HepG2 (cell line): ENCODE measurements around the gene RPS19BP1. TPM values are rescaled to one million over a fixed set of nuclear protein-coding genes. Genes with fewer than 3 reads are reported as not detected.

ENCODE experiments used
- ATAC-seq: fragments of 200-7000 bp; cut with Tn5 transposase; 3 replicates; pipeline ENCODE4 v1.9.1; 2020; ENCODE audit warnings: mild to moderate bottlenecking, moderate library complexity
- BruUV-seq: library from RNA; stranded (reverse); fragments of 400-500 nt; replicated peaks from 2 replicates; lab custom pipeline; 2021; lab: Mats Ljungman, UMichigan
- CTCF ChIA-PET: fragments of 300-600 bp; formaldehyde crosslinking; extraction: SDS; loops from one replicate; lab custom pipeline; 2021; ENCODE audit warnings: low total read pairs, inconsistent platforms, low intra/inter-chr PET ratio; lab: Yijun Ruan, JAX
- POLR2A ChIA-PET: fragments of 350-600 bp; sonication (Branson Sonifier 250); formaldehyde crosslinking; loops from one replicate; lab custom pipeline; 2020; ENCODE audit warnings: antibody characterized with exemption, inconsistent platforms; lab: Yijun Ruan, JAX
- DNase-seq: peaks from one replicate; pipeline ENCODE4 v3.0.0-alpha.2; 2015; ENCODE audit warnings: low spot score
- FAIRE-seq: peaks from 3 replicates; lab custom pipeline; 2011; peaks lifted over from hg19 to GRCh38; lab: Jason Lieb, UNC
- H2AFZ ChIP-seq: one replicate; pipeline ENCODE4 v1.6.1; 2011; ENCODE audit warnings: low read length, inconsistent platforms
- H3K27ac ChIP-seq: fragments of 300-600 bp; 3 replicates; pipeline ENCODE4 v1.8.0; 2011; ENCODE audit warnings: mixed run types, mild to moderate bottlenecking, mixed read lengths, low read length, inconsistent platforms; ENCODE audit not compliant: insufficient read depth; ENCODE audit errors: extremely low read length
- H3K27me3 ChIP-seq, 2 experiments: fragments of 200-600 bp in 1 of 2; 2 replicates in 1 of 2; 3 replicates in 1 of 2; pipeline versions ENCODE4 v1.6.0 to v1.8.0; 2011; ENCODE audit warnings: low read length in 2 of 2, mild to moderate bottlenecking in 2 of 2, moderate library complexity in 2 of 2, inconsistent platforms in 1 of 2; ENCODE audit not compliant: insufficient read depth in 2 of 2, control insufficient read depth in 1 of 2
- H3K36me3 ChIP-seq, 2 experiments: fragments of 200-600 bp in 1 of 2; replicated peaks in 1 of 2; 2 replicates in 1 of 2; 3 replicates in 1 of 2; pipeline versions ENCODE4 v1.5.1 to v1.8.0; 2011; ENCODE audit warnings: low read length in 2 of 2, inconsistent platforms in 1 of 2; ENCODE audit not compliant: insufficient read depth in 2 of 2, control insufficient read depth in 1 of 2
- H3K4me1 ChIP-seq: 2 replicates; pipeline ENCODE4 v1.5.1; 2012; ENCODE audit warnings: low read length, inconsistent platforms; ENCODE audit not compliant: insufficient read depth
- H3K4me2 ChIP-seq: 2 replicates; pipeline ENCODE4 v1.6.0; 2011; ENCODE audit warnings: low read depth, low read length, inconsistent platforms
- H3K4me3 ChIP-seq, 3 experiments: fragments of 200-600 bp in 1 of 3; sonication (generic), shearing (Covaris generic) in 1 of 3; replicated peaks in 1 of 3; 2 replicates each; pipeline ENCODE4 v1.5.1; 2011 to 2016; ENCODE audit warnings: low read length in 3 of 3, inconsistent platforms in 2 of 3, low read depth in 2 of 3, mild to moderate bottlenecking in 2 of 3, control low read depth in 1 of 3, mixed read lengths in 1 of 3; ENCODE audit not compliant: insufficient read depth in 1 of 3
- H3K79me2 ChIP-seq: one replicate; pipeline ENCODE4 v1.6.1; 2011; ENCODE audit warnings: low read length, inconsistent platforms; ENCODE audit not compliant: insufficient read depth
- H3K9ac ChIP-seq: 2 replicates; pipeline ENCODE4 v1.6.0; 2011; ENCODE audit warnings: mild to moderate bottlenecking, low read depth, low read length, inconsistent platforms; ENCODE audit not compliant: insufficient read depth
- H3K9me3 ChIP-seq: 2 replicates; pipeline ENCODE4 v1.5.1; 2012; ENCODE audit warnings: mild to moderate bottlenecking, low read length
- H4K20me1 ChIP-seq: 2 replicates; pipeline ENCODE4 v1.6.0; 2011; ENCODE audit warnings: inconsistent platforms, mild to moderate bottlenecking, low read length, moderate library complexity; ENCODE audit not compliant: insufficient read depth
- CC2D1A ChIP-seq: sonication (generic); formaldehyde crosslinking; IDR thresholded peaks from 2 replicates; pipeline ENCODE4 v1.8.1; 2023; ENCODE audit warnings: mild to moderate bottlenecking, missing genetic modification reagents
- DRAP1 ChIP-seq: IDR thresholded peaks from 2 replicates; pipeline ENCODE4 v1.6.1; 2016; ENCODE audit warnings: missing genetic modification reagents, missing compliant biosample characterization
- ETS1 ChIP-seq: sonication (generic); formaldehyde crosslinking; IDR thresholded peaks from 2 replicates; pipeline ENCODE4 v1.4.0; 2020; ENCODE audit warnings: missing genetic modification reagents
- FOSL2 ChIP-seq: sonication (generic); formaldehyde crosslinking; IDR thresholded peaks from 2 replicates; pipeline ENCODE4 v1.4.0; 2020; ENCODE audit warnings: missing genetic modification reagents
- FOXA1 ChIP-seq, 2 experiments: fragments of 450-650 bp in 1 of 2; sonication (generic) in 1 of 2; formaldehyde crosslinking in 1 of 2; IDR thresholded peaks; 2 replicates each; pipeline versions ENCODE4 v1.4.0 to v1.6.1; 2016 to 2020; ENCODE audit warnings: missing genetic modification reagents in 1 of 2
- MAFK ChIP-seq, 2 experiments: IDR thresholded peaks in 1 of 2; conservative IDR thresholded peaks in 1 of 2; 2 replicates each; pipeline ENCODE4 v1.6.1; 2011; ENCODE audit warnings: improper control_type of control experiment in 2 of 2, low read length in 2 of 2
- PHF5A ChIP-seq: IDR thresholded peaks from one replicate; pipeline ENCODE4 v1.6.1; 2018; ENCODE audit warnings: low read depth, missing genetic modification reagents; ENCODE audit not compliant: unreplicated experiment
- REXO4 ChIP-seq: sonication (generic); formaldehyde crosslinking; IDR thresholded peaks from 2 replicates; pipeline ENCODE4 v1.8.0; 2022; ENCODE audit warnings: missing genetic modification reagents, mild to moderate bottlenecking, borderline replicate concordance
- TRIM24 ChIP-seq: sonication (generic); formaldehyde crosslinking; IDR thresholded peaks from 2 replicates; pipeline ENCODE4 v1.8.0; 2022; ENCODE audit warnings: mild to moderate bottlenecking, missing genetic modification reagents
- ZBTB44 ChIP-seq: sonication (generic); formaldehyde crosslinking; IDR thresholded peaks from 2 replicates; pipeline ENCODE4 v1.4.0; 2020; ENCODE audit warnings: missing genetic modification reagents
- ZNF263 ChIP-seq: sonication (generic); formaldehyde crosslinking; IDR thresholded peaks from 2 replicates; pipeline ENCODE4 v1.4.0; 2020; ENCODE audit warnings: missing genetic modification reagents
- WGBS: methylation state at CpG from one replicate; pipeline ENCODE4 v1.1.6; 2017; ENCODE audit warnings: low lambda C conversion rate; 5-methylcytosine and 5-hydroxymethylcytosine counted together
- in situ Hi-C: cut with HindIII; loops from 2 replicates; pipeline ENCODE4 v1.10.0; 2017; ENCODE audit warnings: low pct_unique_long_range_greater_than_20kb; ENCODE audit not compliant: extremely low pct_ligation_motif_present
- intact Hi-C: fragments of 100-400 bp; cut with micrococcal nuclease; formaldehyde crosslinking; loops from one replicate; pipeline ENCODE4 v1.10.0; 2022; ENCODE audit not compliant: unreplicated experiment
- polyA plus RNA-seq, 8 experiments: library from polyadenylated mRNA; depleted of rRNA in 3 of 8; stranded (reverse) in 7 of 8; unstranded in 1 of 8; fragments of >200 nt; fragmentation: Illumina TruSeq in 4 of 8; extraction: Trizol in 4 of 8; gene quantifications; 2 replicates each; pipeline versions ENCODE4 v1.2.1 to v1.2.3, GENCODE V29; 2011 to 2016; ENCODE audit warnings: low read depth in 4 of 8, missing spikeins in 1 of 8, mixed read lengths in 1 of 8; ENCODE audit not compliant: insufficient read depth in 1 of 8
- total RNA-seq, 5 experiments: library from RNA; depleted of rRNA; stranded (reverse); fragments of >200 nt; fragmentation: Illumina TruSeq; extraction: Trizol; gene quantifications; 2 replicates each; pipeline ENCODE4 v1.2.3, GENCODE V29; 2016; ENCODE audit warnings: low read depth in 1 of 5

RPS19BP1 gene
- total and polyA plus RNA-seq, 2 of the 13 experiments (the other 11 are each of a cell fraction or from before 2014, with no cell fraction given), result 44.3 to 81.3 TPM

GRCh38 chr22:39574779-39575551 lies 42.4 kb upstream of the RPS19BP1 start:
- ChIA-PET CTCF (no interaction called here), POLR2A (no interaction called here)
- intact Hi-C loops, result no loop called here

GRCh38 chr22:39571538-39571937 lies 39.0 kb upstream of the RPS19BP1 start:
- 0% methylated on average over 1 of the region's 1 CpG for WGBS

More at GRCh38 chr22:39574779-39575551, 42.4 kb upstream of the RPS19BP1 start:
- Histone ChIP-seq H3K4me2 (no peak overlapping the region), H3K9ac (no peak overlapping the region), H3K9me3 (no peaks in the 10 kb centered on the region), H3K36me3 (no peaks in the 10 kb centered on the region), H3K27me3 (peaks cover 9 to 52% of the 10 kb centered on the region in 2 experiments; a peak in 4 of 5 replicates), H4K20me1 (no peaks in the 10 kb centered on the region), H2AFZ (no peak overlapping the region), H3K27ac (no peak overlapping the region), H3K4me1 (no peaks in the 10 kb centered on the region), H3K79me2 (no peaks in the 10 kb centered on the region), H3K4me3 (no peak overlapping the region)
- no peak for TF ChIP-seq DRAP1
- TF ChIP-seq FOSL2, result peak; percentile 73; the same call in 1 of the 2 replicates
- TF ChIP-seq ZNF263 (CRISPR knock-in tag), result peak; percentile 87
- TF ChIP-seq MAFK (conservative IDR thresholded peaks at IDR 0.05 in 1 of 2, IDR thresholded peaks at IDR 0.05 in 1 of 2; ENCODE audit: low read length in 2 of 2), result peak; percentile 51 to 67
- WGBS, result 6% methylated on average over 7 of the region's 14 CpGs
- BruUV-seq, result no TSS peak
- in situ Hi-C loops, result no loop called here
- ATAC-seq, result peak; percentile 37
- peak; percentile 28 for DNase-seq
- FAIRE-seq, result no peak

More at GRCh38 chr22:39571538-39571937, 39.0 kb upstream of the RPS19BP1 start:
- CTCF ChIA-PET, result no interaction called here
- Histone ChIP-seq H3K9me3 (no peaks in the 10 kb centered on the region), H4K20me1 (no peaks in the 10 kb centered on the region), H3K9ac (no peak overlapping the region), H3K4me1 (no peaks in the 10 kb centered on the region), H3K27me3 (peaks cover 4 to 31% of the 10 kb centered on the region in 2 experiments; a peak in 4 of 5 replicates), H2AFZ (no peak overlapping the region), H3K27ac (no peak overlapping the region), H3K79me2 (no peaks in the 10 kb centered on the region), H3K4me2 (no peak overlapping the region), H3K4me3 (no peak overlapping the region), H3K36me3 (no peaks in the 10 kb centered on the region)
- POLR2A ChIA-PET, result no interaction called here
- TF ChIP-seq REXO4 (CRISPR knock-in tag) (no peak), ZBTB44 (CRISPR knock-in tag) (no peak), CC2D1A (no peak), FOXA1 (IDR thresholded peaks at IDR 0.05) (no peak), FOXA1 (CRISPR knock-in tag; IDR thresholded peaks at IDR 0.05) (no peak), PHF5A (CRISPR knock-in tag) (no peak), ETS1 (CRISPR knock-in tag) (no peak), TRIM24 (CRISPR knock-in tag) (no peak)
- no peak for ATAC-seq
- intact Hi-C loops, result no loop called here
- BruUV-seq, result no TSS peak
- in situ Hi-C loops, result no loop called here
- no peak for DNase-seq
- no peak for FAIRE-seq
